Heart left ventricle (tissue), 16 donors: ENCODE data around the gene CEP85L. TPM values are rescaled to one million over a fixed set of nuclear protein-coding genes. Genes with fewer than 3 reads are reported as not detected.

Source experiments
- ATAC-seq, 4 donors: fragments of 200-7000 bp; cut with Tn5 transposase; one replicate each; pipeline ENCODE4 v1.9.1; 2020 to 2022; ENCODE audit warnings: moderate library complexity in 4 of 4, mild to moderate bottlenecking in 3 of 4, moderate number of reproducible peaks in 1 of 4
- DNase-seq, 5 donors: peaks; one replicate each; pipeline ENCODE4 v3.0.0-alpha.2; 2020
- H3K27ac ChIP-seq, 12 donors: fragments of 200-600 bp; sonication (generic) in 4 of 12; one replicate each; pipeline versions ENCODE4 v1.5.0 to v1.8.0; 2016 to 2022; ENCODE audit warnings: mild to moderate bottlenecking in 2 of 12
- H3K27me3 ChIP-seq, 9 donors: fragments of 200-600 bp; sonication (generic) in 2 of 9; one replicate each; pipeline versions ENCODE4 v1.5.1 to v1.8.0; 2016 to 2022; ENCODE audit warnings: mild to moderate bottlenecking in 3 of 9
- H3K36me3 ChIP-seq, 9 donors: fragments of 200-600 bp; sonication (generic) in 2 of 9; one replicate each; pipeline versions ENCODE4 v1.5.0 to v1.8.0; 2018 to 2022; ENCODE audit warnings: mild to moderate bottlenecking in 2 of 9
- H3K4me1 ChIP-seq, 12 donors: fragments of 200-600 bp; sonication (generic) in 4 of 12; one replicate each; pipeline versions ENCODE4 v1.5.0 to v1.8.0; 2016 to 2022; ENCODE audit warnings: mild to moderate bottlenecking in 3 of 12
- H3K4me3 ChIP-seq, 12 donors: fragments of 200-600 bp; sonication (generic) in 4 of 12; one replicate each; pipeline versions ENCODE4 v1.5.0 to v1.8.0; 2017 to 2022; ENCODE audit warnings: mild to moderate bottlenecking in 9 of 12, moderate library complexity in 4 of 12
- H3K9me3 ChIP-seq, 12 donors: fragments of 200-600 bp; sonication (generic) in 4 of 12; one replicate each; pipeline versions ENCODE4 v1.5.0 to v1.8.0; 2016 to 2022; ENCODE audit warnings: mild to moderate bottlenecking in 1 of 12
- POLR2A ChIP-seq, 2 donors: fragments of 450-650 bp; IDR thresholded peaks; one replicate each; pipeline ENCODE4 v1.6.1; 2017; ENCODE audit warnings: antibody characterized with exemption in 2 of 2, mild to moderate bottlenecking in 2 of 2, moderate library complexity in 2 of 2
- WGBS, 4 donors: extraction: QIAGEN DNeasy Blood & Tissue Kit in 2 of 4; methylation state at CpG; one replicate each; pipeline versions ENCODE4 v1.1.5 to v1.1.7; 2013 to 2018; 5-methylcytosine and 5-hydroxymethylcytosine counted together
- intact Hi-C, 10 donors: fragments of 100-400 bp; cut with DNase I; formaldehyde crosslinking; loops; one replicate each; pipeline versions ENCODE4 v1.11.1 to v1.14.2; 2022
- polyA plus RNA-seq, 2 donors: library from polyadenylated mRNA; stranded (reverse); fragments of 200-250 nt; gene quantifications; one replicate each; pipeline ENCODE4 v1.2.3, GENCODE V29; 2013
- total RNA-seq, 9 donors: library from RNA; depleted of rRNA in 2 of 9; stranded (reverse); fragments of >200 nt in 2 of 9; fragmentation: NEBNext Ultra II Directional in 3 of 9; extraction: Animal tissue kit (Norgen Biotek cat#: 25700) in 3 of 9; gene quantifications; one replicate each; pipeline versions ENCODE4 v1.1.0 to v1.2.4, GENCODE V29; 2016 to 2023
- TF ChIP-seq, protein P1 (sequence below), 12 donors: fragments of 200-600 bp; sonication (generic) in 4 of 12; IDR thresholded peaks; one replicate each; pipeline versions ENCODE4 v1.5.0 to v1.8.0; 2018 to 2022; ENCODE audit warnings: antibody characterized with exemption in 12 of 12, mild to moderate bottlenecking in 5 of 12
- donor health status: ischemic (EF 13 %, LVEDD 7.1; RV severe dilation, severe dysfunction).
- donor health status: healthy with polysubstance abuse.
- donor health status: DM: no; HTN: yes; CAD: no.
- donor health status: DM: no; HTN: no; CAD: no.
- donor health status: ischemic (EF 25% LVEDD 6.9; RV normal size, moderate dysfunction).
- donor health status: ischemic (EF 25% LVEDD 5.7; RV mildly dilated, moderate dysfunction).
- donor health status: healthy.
- donor health status: DM: yes; HTN: yes; CAD: no.
- donor health status: ischemic (EF 35%, LVEDD 5.7; RV mildly dilated, moderate dysfunction).
- donor health status: nonischemic (EF 11% LVEDD 7.7; RV severe dilation, severe dysfunction).
- donor health status: DM: yes; HTN: yes; CAD: no.
- donor health status: PGD.
- donor health status: ischemic (EF 29% LVEDD 5.4; RV normal size, mild dysfunction).
- donor health status: nonischemic (EF 23%, LVEDD 6.1; RV moderate dilation, normal function).

Gene CEP85L
- total and polyA plus RNA-seq, 11 donors, result 1.9 to 14.4 (median 7.6) TPM

DNA sequence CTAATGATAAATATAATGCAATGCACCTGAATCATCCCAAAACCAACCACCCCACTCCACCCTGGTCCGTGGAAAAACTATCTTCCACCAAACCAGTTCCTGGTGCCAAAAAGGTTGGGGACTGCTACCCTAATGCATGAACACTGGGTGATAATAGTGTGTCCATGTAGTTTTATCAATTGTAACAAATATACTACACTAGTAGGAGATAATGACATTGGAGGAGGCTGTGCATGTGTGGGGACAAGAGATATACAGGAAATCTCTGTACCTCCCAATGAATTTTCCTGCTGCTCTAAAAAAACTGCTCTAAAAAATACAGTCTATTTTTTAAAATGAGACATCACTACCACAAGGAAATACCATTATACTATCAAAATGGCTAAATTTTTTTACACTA lies 20.5 kb downstream of the CEP85L start:
- 75 to 95% (median 90%) methylated on average over 1 of the region's 1 CpG for WGBS, 4 donors
- DNase-seq (no peak), ATAC-seq (no peak)
- H3K4me3 ChIP-seq, result no peak overlapping the region
- no peak for TF ChIP-seq POLR2A (IDR thresholded peaks at IDR 0.05)
- TF ChIP-seq, protein P1, sequence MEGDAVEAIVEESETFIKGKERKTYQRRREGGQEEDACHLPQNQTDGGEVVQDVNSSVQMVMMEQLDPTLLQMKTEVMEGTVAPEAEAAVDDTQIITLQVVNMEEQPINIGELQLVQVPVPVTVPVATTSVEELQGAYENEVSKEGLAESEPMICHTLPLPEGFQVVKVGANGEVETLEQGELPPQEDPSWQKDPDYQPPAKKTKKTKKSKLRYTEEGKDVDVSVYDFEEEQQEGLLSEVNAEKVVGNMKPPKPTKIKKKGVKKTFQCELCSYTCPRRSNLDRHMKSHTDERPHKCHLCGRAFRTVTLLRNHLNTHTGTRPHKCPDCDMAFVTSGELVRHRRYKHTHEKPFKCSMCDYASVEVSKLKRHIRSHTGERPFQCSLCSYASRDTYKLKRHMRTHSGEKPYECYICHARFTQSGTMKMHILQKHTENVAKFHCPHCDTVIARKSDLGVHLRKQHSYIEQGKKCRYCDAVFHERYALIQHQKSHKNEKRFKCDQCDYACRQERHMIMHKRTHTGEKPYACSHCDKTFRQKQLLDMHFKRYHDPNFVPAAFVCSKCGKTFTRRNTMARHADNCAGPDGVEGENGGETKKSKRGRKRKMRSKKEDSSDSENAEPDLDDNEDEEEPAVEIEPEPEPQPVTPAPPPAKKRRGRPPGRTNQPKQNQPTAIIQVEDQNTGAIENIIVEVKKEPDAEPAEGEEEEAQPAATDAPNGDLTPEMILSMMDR (IDR thresholded peaks at IDR 0.05), result no peak
- H3K27me3 ChIP-seq, result no peaks in the 10 kb centered on the region
- peaks cover 0 to 14% (median 3%) of the 10 kb centered on the region in 9 donors for H3K36me3 ChIP-seq
- no peak overlapping the region for H3K27ac ChIP-seq
- H3K9me3 ChIP-seq, result peaks cover 0 to 18% (median 0%) of the 10 kb centered on the region in 12 donors
- H3K4me1 ChIP-seq, result peaks cover 0 to 6% (median 0%) of the 10 kb centered on the region in 12 donors
- intact Hi-C loops, result no loop called here

DNA sequence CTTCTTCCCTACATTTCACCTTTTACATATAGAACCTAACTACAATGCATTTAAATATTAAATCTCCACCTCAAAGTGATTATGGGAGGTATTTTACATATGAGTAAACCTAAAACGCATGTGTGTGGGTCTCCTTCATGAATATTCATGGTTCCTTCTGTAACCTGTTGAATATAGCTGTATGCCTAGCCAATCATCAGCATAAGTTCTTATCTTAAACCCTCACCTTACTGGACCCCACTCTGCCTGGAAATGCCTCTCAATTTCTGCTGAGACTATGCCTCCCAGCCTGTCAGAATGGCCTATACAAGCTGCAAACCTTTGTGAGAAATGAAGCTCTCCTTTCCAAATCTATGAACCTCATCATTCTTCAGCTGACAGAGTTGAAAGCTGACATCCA lies 21.3 kb downstream of the CEP85L start:
- Histone ChIP-seq H3K36me3 (peaks cover 0 to 14% (median 3%) of the 10 kb centered on the region in 9 donors), H3K27ac (no peak overlapping the region), H3K4me1 (peaks cover 0 to 6% (median 0%) of the 10 kb centered on the region in 12 donors), H3K4me3 (no peak overlapping the region), H3K27me3 (no peaks in the 10 kb centered on the region), H3K9me3 (peaks cover 0 to 23% (median 0%) of the 10 kb centered on the region in 12 donors)
- DNase-seq (no peak), ATAC-seq (no peak)
- intact Hi-C loops, result no loop called here
- TF ChIP-seq, protein P1 (IDR thresholded peaks at IDR 0.05), result no peak
- no peak for TF ChIP-seq POLR2A (IDR thresholded peaks at IDR 0.05)
- 79 to 95% (median 87%) methylated on average over 1 of the region's 1 CpG for WGBS, 4 donors

DNA sequence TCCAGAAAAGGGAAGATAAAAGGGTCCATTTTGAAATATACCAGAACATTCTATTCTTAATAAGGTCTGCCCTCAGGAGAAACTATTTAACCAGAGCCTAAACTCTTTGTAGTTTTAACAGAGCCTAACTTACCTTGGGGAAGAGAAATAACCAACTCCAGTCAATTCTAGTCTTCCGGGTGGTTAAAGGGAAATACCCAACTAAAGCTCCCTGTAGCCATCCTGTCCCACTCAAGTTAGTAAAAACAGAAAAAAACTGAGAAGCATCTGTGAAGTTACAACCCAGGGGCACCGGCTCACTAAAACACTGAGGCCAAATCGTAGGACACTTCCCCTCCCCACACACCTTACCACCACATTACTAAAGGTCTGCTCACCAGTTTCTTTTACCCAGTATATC lies 23.7 kb downstream of the CEP85L start:
- H3K9me3 ChIP-seq, result peaks cover 0 to 23% (median 0%) of the 10 kb centered on the region in 12 donors
- no peak overlapping the region for H3K4me3 ChIP-seq
- intact Hi-C loops, result loop anchor here in 1 of 10 donors (10.0 kb wide), 1 partner anchor 147 kb away; no protein-coding TSS in a partner anchor
- DNase-seq (no peak), ATAC-seq (no peak)
- H3K27me3 ChIP-seq, result no peaks in the 10 kb centered on the region
- 79 to 97% (median 96%) methylated on average over 3 of the region's 3 CpGs for WGBS, 4 donors
- TF ChIP-seq, protein P1 (IDR thresholded peaks at IDR 0.05), result no peak
- TF ChIP-seq POLR2A (IDR thresholded peaks at IDR 0.05), result no peak
- no peak overlapping the region for H3K27ac ChIP-seq
- H3K36me3 ChIP-seq, result peaks cover 0 to 14% (median 3%) of the 10 kb centered on the region in 9 donors
- peaks cover 0 to 7% (median 0%) of the 10 kb centered on the region in 12 donors for H3K4me1 ChIP-seq

DNA sequence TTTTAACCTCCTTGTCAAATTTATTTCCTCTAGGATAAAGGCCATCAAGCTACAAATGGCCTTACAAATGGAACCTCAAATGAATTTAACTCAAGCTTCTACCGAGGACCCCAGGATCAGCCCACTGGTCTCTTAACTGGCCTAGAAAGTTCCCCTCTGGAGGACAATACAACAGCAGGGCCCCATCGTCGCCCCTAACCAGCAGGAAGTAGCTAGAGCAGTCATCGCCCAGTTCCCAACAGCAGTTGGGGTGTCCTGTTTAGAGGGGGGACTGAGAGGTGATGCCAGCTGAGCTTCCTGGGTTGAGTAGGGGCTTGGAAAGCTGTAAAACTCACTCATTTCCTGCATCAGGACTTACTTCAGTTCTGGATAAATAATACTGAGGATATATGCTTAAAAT lies 25.6 kb downstream of the CEP85L start:
- no peak for ATAC-seq
- no peak for DNase-seq
- H3K27ac ChIP-seq, result no peak overlapping the region
- intact Hi-C loops, result loop anchor here in 1 of 10 donors (10.0 kb wide), 1 partner anchor 149 kb away; no protein-coding TSS in a partner anchor
- H3K4me1 ChIP-seq, result peaks cover 0 to 24% (median 8%) of the 10 kb centered on the region in 12 donors
- H3K4me3 ChIP-seq, result no peak overlapping the region
- peaks cover 0 to 23% (median 0%) of the 10 kb centered on the region in 12 donors for H3K9me3 ChIP-seq
- 95 to 99% (median 98%) methylated on average over 4 of the region's 4 CpGs for WGBS, 4 donors
- peaks cover 0 to 9% (median 0%) of the 10 kb centered on the region in 9 donors for H3K36me3 ChIP-seq
- H3K27me3 ChIP-seq, result no peaks in the 10 kb centered on the region
- TF ChIP-seq POLR2A (IDR thresholded peaks at IDR 0.05), result no peak
- TF ChIP-seq, protein P1 (IDR thresholded peaks at IDR 0.05), result no peak
